Stomach (tissue), 4 donors: Measurements from ENCODE around the gene GJA1.

Experiments used
- CTCF ChIP-seq, 7 experiments: fragments of 450-650 bp in 4 of 7; fragments of 200-600 bp in 3 of 7; sonication (generic) in 3 of 7; IDR thresholded peaks; one replicate each; pipeline ENCODE4 v1.5.1; 2016 to 2019; ENCODE audit warnings: antibody characterized with exemption in 7 of 7, control low read depth in 2 of 7, mild to moderate bottlenecking in 1 of 7
- EP300 ChIP-seq: sonication (generic); formaldehyde crosslinking; IDR thresholded peaks from one replicate; pipeline ENCODE4 v1.6.1; 2017; ENCODE audit warnings: antibody characterized with exemption
- POLR2A ChIP-seq, 4 donors: fragments of 450-650 bp; IDR thresholded peaks; one replicate each; pipeline ENCODE4 v1.6.1; 2016; ENCODE audit warnings: antibody characterized with exemption in 4 of 4, control low read depth in 2 of 4, mild to moderate bottlenecking in 1 of 4, moderate library complexity in 1 of 4
- POLR2AphosphoS5 ChIP-seq, 3 donors: sonication (generic); formaldehyde crosslinking; IDR thresholded peaks; one replicate each; pipeline ENCODE4 v1.6.1; 2016; ENCODE audit warnings: antibody characterized with exemption in 3 of 3

- TF ChIP-seq CTCF (IDR thresholded peaks at IDR 0.05) (no peak), POLR2A (IDR thresholded peaks at IDR 0.05) (no peak), POLR2AphosphoS5 (IDR thresholded peaks at IDR 0.05) (no peak), EP300 (no peak)
Measured at GRCh38 chr6:121441477-121441876, 6.0 kb downstream of the GJA1 start.
